ENCODE measurements around the gene COMT.

COMT gene

GRCh38 chr22:19972251-19972650, 30.7 kb downstream of the COMT start:
- H3K79me2 ChIP-seq (ENCODE audit: insufficient read depth, low read depth), result no peaks in the 10 kb centered on the region
- H3K36me3 ChIP-seq (ENCODE audit: insufficient read depth), result no peaks in the 10 kb centered on the region
- no peak for TF ChIP-seq CTCF (conservative IDR thresholded peaks at IDR 0.05; ENCODE audit: low read depth, low read length)
- no peaks in the 10 kb centered on the region for H4K20me1 ChIP-seq (ENCODE audit: insufficient read depth)
- no peak overlapping the region for H3K4me3 ChIP-seq (IDR thresholded peaks at IDR 0.05; ENCODE audit: insufficient read depth, low read depth, low read length)
- no peak overlapping the region for H3K9ac ChIP-seq
- peaks cover under 1% of the 10 kb centered on the region for H3K4me1 ChIP-seq (ENCODE audit: low read depth, poor library complexity, severe bottlenecking)
- no peaks in the 10 kb centered on the region for H3K27me3 ChIP-seq (ENCODE audit: insufficient read depth, low read depth)
- no peak overlapping the region for H3K27ac ChIP-seq
- no peak overlapping the region for H2AFZ ChIP-seq (ENCODE audit: low read depth)
- H3K4me2 ChIP-seq, result no peak overlapping the region

DNA sequence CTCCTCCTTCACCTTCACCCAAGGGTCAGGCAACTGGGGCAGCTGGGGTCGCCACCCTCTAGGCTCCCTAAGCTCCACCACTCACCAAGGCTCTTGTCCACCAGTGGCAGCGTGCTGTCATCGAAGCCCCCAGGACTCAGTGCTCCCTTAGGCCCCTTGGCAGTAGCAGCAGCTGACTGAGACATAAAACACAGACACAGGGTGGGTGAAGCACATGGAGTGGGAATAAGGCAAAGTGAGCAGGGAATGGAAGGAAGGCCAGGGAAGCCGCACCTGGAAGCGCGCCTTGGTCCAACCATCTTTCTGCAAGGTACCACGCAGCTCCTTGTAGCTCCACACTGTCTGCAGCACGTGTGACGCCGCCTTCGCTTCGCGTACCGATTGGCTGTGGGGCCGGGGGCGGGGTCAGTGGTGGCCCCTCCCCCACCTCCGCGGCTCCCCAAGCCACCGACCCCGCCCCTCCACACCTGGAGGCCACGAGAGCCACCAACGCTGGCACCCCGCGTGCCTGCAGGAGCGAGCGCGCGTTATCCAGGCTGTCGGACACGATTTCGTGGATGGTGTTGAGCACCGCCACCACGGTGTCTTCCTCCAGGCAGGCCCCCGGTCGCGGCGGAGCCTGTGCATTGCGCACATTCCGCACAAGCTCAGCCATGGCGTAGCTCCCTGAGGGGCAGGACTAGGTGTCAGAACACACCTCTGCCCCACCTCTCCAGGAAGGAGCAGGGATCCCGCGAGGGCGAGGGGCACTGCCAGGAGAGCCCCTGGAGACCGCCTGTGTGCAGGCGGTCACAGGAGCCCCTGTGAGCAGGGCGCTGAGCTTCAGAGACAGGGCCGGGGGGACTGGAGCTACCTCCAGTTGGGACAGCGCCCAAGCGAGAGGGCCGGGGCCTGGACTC, 31.3 kb downstream of the COMT start:
- no peaks in the 10 kb centered on the region for H3K79me2 ChIP-seq (ENCODE audit: insufficient read depth, low read depth)
- H3K4me1 ChIP-seq (ENCODE audit: low read depth, poor library complexity, severe bottlenecking), result no peaks in the 10 kb centered on the region
- no peaks in the 10 kb centered on the region for H3K27me3 ChIP-seq (ENCODE audit: insufficient read depth, low read depth)
- H3K27ac ChIP-seq, result no peak overlapping the region
- H3K4me3 ChIP-seq (IDR thresholded peaks at IDR 0.05; ENCODE audit: insufficient read depth, low read depth, low read length), result no peak overlapping the region
- H3K4me2 ChIP-seq, result no peak overlapping the region
- H2AFZ ChIP-seq (ENCODE audit: low read depth), result no peak overlapping the region
- no peak for TF ChIP-seq CTCF (conservative IDR thresholded peaks at IDR 0.05; ENCODE audit: low read depth, low read length)
- H4K20me1 ChIP-seq (ENCODE audit: insufficient read depth), result no peaks in the 10 kb centered on the region
- H3K36me3 ChIP-seq (ENCODE audit: insufficient read depth), result no peaks in the 10 kb centered on the region
- H3K9ac ChIP-seq, result no peak overlapping the region

GRCh38 chr22:19973551-19974267, 32.1 kb downstream of the COMT start:
- Histone ChIP-seq H4K20me1 (ENCODE audit: insufficient read depth) (no peaks in the 10 kb centered on the region), H3K27ac (no peak overlapping the region), H3K9ac (no peak overlapping the region), H3K4me1 (ENCODE audit: low read depth, poor library complexity, severe bottlenecking) (no peaks in the 10 kb centered on the region), H2AFZ (ENCODE audit: low read depth) (no peak overlapping the region), H3K79me2 (ENCODE audit: insufficient read depth, low read depth) (no peaks in the 10 kb centered on the region), H3K4me3 (IDR thresholded peaks at IDR 0.05; ENCODE audit: insufficient read depth, low read depth, low read length) (no peak overlapping the region), H3K36me3 (ENCODE audit: insufficient read depth) (no peaks in the 10 kb centered on the region), H3K4me2 (no peak overlapping the region), H3K27me3 (ENCODE audit: insufficient read depth, low read depth) (no peaks in the 10 kb centered on the region)
- TF ChIP-seq CTCF (conservative IDR thresholded peaks at IDR 0.05; ENCODE audit: low read depth, low read length), result no peak

- no peaks in the 10 kb centered on the region for H3K4me1 ChIP-seq (ENCODE audit: low read depth, poor library complexity, severe bottlenecking)
- H3K79me2 ChIP-seq (ENCODE audit: insufficient read depth, low read depth), result no peaks in the 10 kb centered on the region
- no peaks in the 10 kb centered on the region for H4K20me1 ChIP-seq (ENCODE audit: insufficient read depth)
- no peaks in the 10 kb centered on the region for H3K27me3 ChIP-seq (ENCODE audit: insufficient read depth, low read depth)
- no peak overlapping the region for H3K9ac ChIP-seq
- no peaks in the 10 kb centered on the region for H3K36me3 ChIP-seq (ENCODE audit: insufficient read depth)
- H3K4me2 ChIP-seq, result no peak overlapping the region
- TF ChIP-seq CTCF (conservative IDR thresholded peaks at IDR 0.05; ENCODE audit: low read depth, low read length), result no peak
- H2AFZ ChIP-seq (ENCODE audit: low read depth), result no peak overlapping the region
- no peak overlapping the region for H3K4me3 ChIP-seq (IDR thresholded peaks at IDR 0.05; ENCODE audit: insufficient read depth, low read depth, low read length)
- H3K27ac ChIP-seq, result no peak overlapping the region
Measured at GRCh38 chr22:19974268-19974861, 32.8 kb downstream of the COMT start.

All from KMS-11 (cell line).